ENCODE measurements around the gene TLCD3B.

TLCD3B gene

GRCh38 chr16:30009085-30009862 lies 21.8 kb downstream of the TLCD3B start:
- DNase-seq (ENCODE audit: low read depth): no peak
- in situ Hi-C loops (cut with HindIII; ENCODE audit: low sequenced_read_pairs): no loop called here
- no peak for TF ChIP-seq CTCF (IDR thresholded peaks at IDR 0.05; ENCODE audit: low read depth, low read length, missing control alignments)
- H3K4me3 ChIP-seq (ENCODE audit: low read depth, low read length): no peak overlapping the region

- no peak overlapping the region for H3K4me3 ChIP-seq (ENCODE audit: low read depth, low read length)
- DNase-seq (ENCODE audit: low read depth): no peak
- no peak for TF ChIP-seq CTCF (IDR thresholded peaks at IDR 0.05; ENCODE audit: low read depth, low read length, missing control alignments)
- in situ Hi-C loops (cut with HindIII; ENCODE audit: low sequenced_read_pairs): no loop called here
These were observed 23.6 kb downstream of the TLCD3B start for GRCh38 chr16:30007378-30007895.

- TF ChIP-seq CTCF (IDR thresholded peaks at IDR 0.05; ENCODE audit: low read depth, low read length, missing control alignments): no peak
- no peak overlapping the region for H3K4me3 ChIP-seq (ENCODE audit: low read depth, low read length)
- in situ Hi-C loops (cut with HindIII; ENCODE audit: low sequenced_read_pairs): no loop called here
- no peak for DNase-seq (ENCODE audit: low read depth)
These were observed 24.3 kb downstream of the TLCD3B start for GRCh38 chr16:30006659-30007377.

GRCh38 chr16:30006095-30006473 lies 25.0 kb downstream of the TLCD3B start:
- in situ Hi-C loops (cut with HindIII; ENCODE audit: low sequenced_read_pairs): no loop called here
- DNase-seq (ENCODE audit: low read depth): no peak
- no peak for TF ChIP-seq CTCF (IDR thresholded peaks at IDR 0.05; ENCODE audit: low read depth, low read length, missing control alignments)
- no peak overlapping the region for H3K4me3 ChIP-seq (ENCODE audit: low read depth, low read length)

- no peak overlapping the region for H3K4me3 ChIP-seq (ENCODE audit: low read depth, low read length)
- TF ChIP-seq CTCF (IDR thresholded peaks at IDR 0.05; ENCODE audit: low read depth, low read length, missing control alignments): peak; percentile 93
- in situ Hi-C loops (cut with HindIII; ENCODE audit: low sequenced_read_pairs): no loop called here
- DNase-seq (ENCODE audit: low read depth): no peak
These were observed 25.6 kb downstream of the TLCD3B start for GRCh38 chr16:30005341-30006094.

- DNase-seq (ENCODE audit: low read depth): no peak
- TF ChIP-seq CTCF (IDR thresholded peaks at IDR 0.05; ENCODE audit: low read depth, low read length, missing control alignments): no peak
- H3K4me3 ChIP-seq (ENCODE audit: low read depth, low read length): no peak overlapping the region
- in situ Hi-C loops (cut with HindIII; ENCODE audit: low sequenced_read_pairs): no loop called here
These were observed 26.2 kb downstream of the TLCD3B start for GRCh38 chr16:30004811-30005242.
